A549 (cell line): ENCODE results near the gene FASTKD2. TPM values are rescaled to one million over a fixed set of nuclear protein-coding genes. Genes with fewer than 3 reads are reported as not detected.

ENCODE experiments used
- ATAC-seq, 2 experiments: fragments of 200-7000 bp in 1 of 2; fragments of >200 bp in 1 of 2; cut with Nextera tagmentation in 1 of 2; cut with Tn5 transposase in 1 of 2; 3 replicates each; pipeline versions ENCODE4 v1.8.0 to v1.9.1; 2018 to 2020; ENCODE audit warnings: mild to moderate bottlenecking in 1 of 2, moderate library complexity in 1 of 2
- CTCF ChIA-PET: fragments of 300-600 bp; sonication (Branson Sonifier 250); formaldehyde crosslinking; extraction: SDS; loops from one replicate; lab custom pipeline; 2021; ENCODE audit warnings: antibody characterized with exemption, inconsistent platforms; lab: Yijun Ruan, JAX
- POLR2A ChIA-PET: fragments of 350-600 bp; formaldehyde crosslinking; extraction: SDS; loops from one replicate; lab custom pipeline; 2021; ENCODE audit warnings: antibody characterized with exemption, inconsistent platforms; lab: Yijun Ruan, JAX
- DNase-seq, 2 experiments: peaks; one replicate each; pipeline versions ENCODE4 v3.0.0 to v3.0.0-alpha.2; 2011 to 2016; ENCODE audit warnings: low read depth in 1 of 2, low spot score in 1 of 2
- FAIRE-seq: peaks from 2 replicates; lab custom pipeline; 2011; peaks lifted over from hg19 to GRCh38; lab: Jason Lieb, UNC
- H3K27ac ChIP-seq, 2 experiments: fragments of >200 bp; sonication (Bioruptor Twin); formaldehyde crosslinking; 3 replicates each; pipeline ENCODE4 v1.5.1; 2016 to 2017
- H3K4me1 ChIP-seq: fragments of >200 bp; sonication (Bioruptor Twin); formaldehyde crosslinking; 3 replicates; pipeline ENCODE4 v1.6.1; 2016
- H3K4me2 ChIP-seq: fragments of >200 bp; sonication (Bioruptor Twin); formaldehyde crosslinking; 3 replicates; pipeline ENCODE4 v1.6.1; 2016
- H3K4me3 ChIP-seq: fragments of >200 bp; sonication (Bioruptor Twin); formaldehyde crosslinking; 3 replicates; pipeline ENCODE4 v1.5.1; 2016
- H3K9me3 ChIP-seq: fragments of >200 bp; sonication (Bioruptor Twin); formaldehyde crosslinking; 3 replicates; pipeline ENCODE4 v1.6.1; 2016
- BHLHE40 ChIP-seq: IDR thresholded peaks from 2 replicates; pipeline ENCODE4 v1.6.1; 2012; ENCODE audit warnings: low read depth, low read length, inconsistent platforms
- CEBPB ChIP-seq, 2 experiments: fragments of >200 bp in 1 of 2; sonication (Bioruptor Twin) in 1 of 2; formaldehyde crosslinking in 1 of 2; IDR thresholded peaks; 2 replicates each; pipeline ENCODE4 v1.6.1; 2012 to 2016
- EHF ChIP-seq: fragments of 250-450 bp; sonication (Bioruptor Pico); IDR thresholded peaks from 2 replicates; pipeline ENCODE4 v1.5.0; 2020; ENCODE audit warnings: mild to moderate bottlenecking
- EHMT2 ChIP-seq: fragments of 200-600 bp; sonication (generic); IDR thresholded peaks from 2 replicates; pipeline ENCODE4 v1.6.1; 2016; ENCODE audit warnings: antibody characterized with exemption, low read depth, mild to moderate bottlenecking, moderate library complexity
- ELK1 ChIP-seq: fragments of 150-350 bp; IDR thresholded peaks from 2 replicates; pipeline ENCODE4 v1.6.1; 2014; ENCODE audit warnings: low read depth, mild to moderate bottlenecking, low read length
- EP300 ChIP-seq, 2 experiments: fragments of >200 bp; sonication (Bioruptor Twin); formaldehyde crosslinking; IDR thresholded peaks; 2 replicates in 1 of 2; 3 replicates in 1 of 2; pipeline ENCODE4 v1.6.1; 2016 to 2017
- ESRRA ChIP-seq: fragments of 150-350 bp; IDR thresholded peaks from 2 replicates; pipeline ENCODE4 v1.6.1; 2014; ENCODE audit warnings: mild to moderate bottlenecking, low read length, borderline replicate concordance
- FOSB ChIP-seq: fragments of 250-450 bp; sonication (Bioruptor Pico); IDR thresholded peaks from 2 replicates; pipeline ENCODE4 v1.5.0; 2020; ENCODE audit warnings: mild to moderate bottlenecking, moderate library complexity
- FOXS1 ChIP-seq: fragments of 250-450 bp; sonication (Bioruptor Pico); IDR thresholded peaks from 2 replicates; pipeline ENCODE4 v1.5.0; 2020; ENCODE audit warnings: mild to moderate bottlenecking, moderate library complexity
- HEYL ChIP-seq: fragments of 250-450 bp; sonication (Bioruptor Pico); IDR thresholded peaks from 2 replicates; pipeline ENCODE4 v1.8.0; 2021; ENCODE audit warnings: mild to moderate bottlenecking, moderate library complexity
- HOXA7 ChIP-seq: fragments of 250-450 bp; sonication (Bioruptor Pico); IDR thresholded peaks from 2 replicates; pipeline ENCODE4 v1.5.0; 2020; ENCODE audit warnings: mild to moderate bottlenecking, moderate library complexity
- HOXB13 ChIP-seq: fragments of 250-450 bp; sonication (Bioruptor Pico); IDR thresholded peaks from 2 replicates; pipeline ENCODE4 v1.5.0; 2020; ENCODE audit warnings: low read depth, mild to moderate bottlenecking, moderate library complexity
- JUN ChIP-seq, 2 experiments: fragments of >200 bp; sonication (Bioruptor Twin); formaldehyde crosslinking; IDR thresholded peaks; 2 replicates in 1 of 2; 3 replicates in 1 of 2; pipeline ENCODE4 v1.6.1; 2016 to 2017
- JUNB ChIP-seq: fragments of >200 bp; sonication (Bioruptor Twin); formaldehyde crosslinking; IDR thresholded peaks from 2 replicates; pipeline ENCODE4 v1.6.1; 2016
- KDM1A ChIP-seq: fragments of 200-600 bp; sonication (generic); IDR thresholded peaks from 2 replicates; pipeline ENCODE4 v1.6.1; 2016; ENCODE audit warnings: low read depth, mild to moderate bottlenecking
- KDM5A ChIP-seq: fragments of 200-600 bp; sonication (generic); IDR thresholded peaks from 2 replicates; pipeline ENCODE4 v1.6.1; 2016; ENCODE audit warnings: antibody characterized with exemption, mild to moderate bottlenecking
- MAZ ChIP-seq: fragments of 150-350 bp; IDR thresholded peaks from 2 replicates; pipeline ENCODE4 v1.6.1; 2014; ENCODE audit warnings: antibody characterized with exemption, low read depth, low read length, borderline replicate concordance
- NPAS2 ChIP-seq: fragments of 250-450 bp; sonication (Bioruptor Pico); IDR thresholded peaks from 2 replicates; pipeline ENCODE4 v1.8.0; 2022; ENCODE audit warnings: mild to moderate bottlenecking, moderate library complexity, borderline replicate concordance
- POLR2A ChIP-seq: IDR thresholded peaks from 2 replicates; pipeline ENCODE4 v1.6.1; 2012; ENCODE audit warnings: mild to moderate bottlenecking, low read length
- POLR2AphosphoS2 ChIP-seq: conservative IDR thresholded peaks from 2 replicates; pipeline ENCODE4 v1.6.1; 2012; ENCODE audit warnings: low read length, improper control_type of control experiment, inconsistent platforms
- RCOR1 ChIP-seq: fragments of 150-350 bp; IDR thresholded peaks from 2 replicates; pipeline ENCODE4 v1.6.1; 2014; ENCODE audit warnings: antibody characterized with exemption, low read length, low read depth
- RNF2 ChIP-seq: fragments of 200-600 bp; sonication (generic); IDR thresholded peaks from 2 replicates; pipeline ENCODE4 v1.6.1; 2016; ENCODE audit warnings: low read depth, mild to moderate bottlenecking, antibody characterized with exemption, moderate library complexity, borderline replicate concordance
- ZFP36 ChIP-seq: fragments of 450-650 bp; IDR thresholded peaks from 2 replicates; pipeline ENCODE4 v1.6.1; 2014; ENCODE audit warnings: borderline replicate concordance; ENCODE audit not compliant: partially characterized antibody
- ZSCAN20 ChIP-seq: fragments of 250-450 bp; sonication (Bioruptor Pico); IDR thresholded peaks from 2 replicates; pipeline ENCODE4 v1.8.0; 2022; ENCODE audit warnings: mild to moderate bottlenecking, moderate library complexity
- WGBS: methylation state at CpG from one replicate; pipeline ENCODE4 v1.1.6; 2017; ENCODE audit errors: missing lambda C conversion rate; 5-methylcytosine and 5-hydroxymethylcytosine counted together
- polyA plus RNA-seq, 4 experiments: library from polyadenylated mRNA; depleted of rRNA in 3 of 4; stranded (reverse); fragments of >200 nt; fragmentation: RNase III in 1 of 4; extraction: RNeasy Plus Mini Kit Qiagen cat#74134 plus additional on column Dnase treatment in 1 of 4; gene quantifications; 2 replicates in 3 of 4; 3 replicates in 1 of 4; pipeline ENCODE4 v1.2.3, GENCODE V29; 2011 to 2017
- TF ChIP-seq, protein P1 (sequence below): IDR thresholded peaks from 2 replicates; pipeline ENCODE4 v1.6.1; 2012
- TF ChIP-seq, protein P2 (sequence below): fragments of 250-450 bp; sonication (Bioruptor Pico); IDR thresholded peaks from 2 replicates; pipeline ENCODE4 v1.5.0; 2021; ENCODE audit warnings: mild to moderate bottlenecking, moderate library complexity, borderline replicate concordance
- TF ChIP-seq, protein P3 (sequence below): fragments of 250-450 bp; sonication (Bioruptor Pico); IDR thresholded peaks from 2 replicates; pipeline ENCODE4 v1.5.0; 2020; ENCODE audit warnings: low read depth, mild to moderate bottlenecking, moderate library complexity

FASTKD2 gene
- polyA plus RNA-seq, 2 of the 4 experiments (the other 2 are of a cell fraction): 35.5 to 60.1 TPM

- ChIA-PET CTCF (interaction anchor here (0.7 kb wide), 1 partner anchor 13 kb away, joined by 3 read pairs; no protein-coding TSS in a partner anchor), POLR2A (no interaction called here)
- TF ChIP-seq HOXB13 (CRISPR knock-in tag): no peak
- TF ChIP-seq, protein P1, sequence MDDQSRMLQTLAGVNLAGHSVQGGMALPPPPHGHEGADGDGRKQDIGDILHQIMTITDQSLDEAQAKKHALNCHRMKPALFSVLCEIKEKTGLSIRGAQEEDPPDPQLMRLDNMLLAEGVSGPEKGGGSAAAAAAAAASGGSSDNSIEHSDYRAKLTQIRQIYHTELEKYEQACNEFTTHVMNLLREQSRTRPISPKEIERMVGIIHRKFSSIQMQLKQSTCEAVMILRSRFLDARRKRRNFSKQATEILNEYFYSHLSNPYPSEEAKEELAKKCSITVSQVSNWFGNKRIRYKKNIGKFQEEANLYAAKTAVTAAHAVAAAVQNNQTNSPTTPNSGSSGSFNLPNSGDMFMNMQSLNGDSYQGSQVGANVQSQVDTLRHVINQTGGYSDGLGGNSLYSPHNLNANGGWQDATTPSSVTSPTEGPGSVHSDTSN: no peak
- TF ChIP-seq FOXS1 (CRISPR knock-in tag): no peak
- TF ChIP-seq KDM1A: no peak
- no peak for TF ChIP-seq POLR2A
- TF ChIP-seq RNF2: no peak
- TF ChIP-seq, protein P2, sequence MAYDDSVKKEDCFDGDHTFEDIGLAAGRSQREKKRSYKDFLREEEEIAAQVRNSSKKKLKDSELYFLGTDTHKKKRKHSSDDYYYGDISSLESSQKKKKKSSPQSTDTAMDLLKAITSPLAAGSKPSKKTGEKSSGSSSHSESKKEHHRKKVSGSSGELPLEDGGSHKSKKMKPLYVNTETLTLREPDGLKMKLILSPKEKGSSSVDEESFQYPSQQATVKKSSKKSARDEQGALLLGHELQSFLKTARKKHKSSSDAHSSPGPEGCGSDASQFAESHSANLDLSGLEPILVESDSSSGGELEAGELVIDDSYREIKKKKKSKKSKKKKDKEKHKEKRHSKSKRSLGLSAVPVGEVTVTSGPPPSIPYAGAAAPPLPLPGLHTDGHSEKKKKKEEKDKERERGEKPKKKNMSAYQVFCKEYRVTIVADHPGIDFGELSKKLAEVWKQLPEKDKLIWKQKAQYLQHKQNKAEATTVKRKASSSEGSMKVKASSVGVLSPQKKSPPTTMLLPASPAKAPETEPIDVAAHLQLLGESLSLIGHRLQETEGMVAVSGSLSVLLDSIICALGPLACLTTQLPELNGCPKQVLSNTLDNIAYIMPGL (CRISPR knock-in tag): no peak
- TF ChIP-seq FOSB: no peak
- TF ChIP-seq JUN (IDR thresholded peaks at IDR 0.05): no peak
- no peak for TF ChIP-seq JUNB
- no peak for TF ChIP-seq ELK1
- TF ChIP-seq MAZ: no peak
- no peak for TF ChIP-seq CEBPB (IDR thresholded peaks at IDR 0.05)
- TF ChIP-seq RCOR1: no peak
- TF ChIP-seq, protein P3, sequence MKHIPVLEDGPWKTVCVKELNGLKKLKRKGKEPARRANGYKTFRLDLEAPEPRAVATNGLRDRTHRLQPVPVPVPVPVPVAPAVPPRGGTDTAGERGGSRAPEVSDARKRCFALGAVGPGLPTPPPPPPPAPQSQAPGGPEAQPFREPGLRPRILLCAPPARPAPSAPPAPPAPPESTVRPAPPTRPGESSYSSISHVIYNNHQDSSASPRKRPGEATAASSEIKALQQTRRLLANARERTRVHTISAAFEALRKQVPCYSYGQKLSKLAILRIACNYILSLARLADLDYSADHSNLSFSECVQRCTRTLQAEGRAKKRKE (CRISPR knock-in tag): no peak
- no peak for TF ChIP-seq EP300 (IDR thresholded peaks at IDR 0.05)
- TF ChIP-seq EHMT2: no peak
- TF ChIP-seq HEYL (CRISPR knock-in tag): no peak
- DNase-seq (no peak), FAIRE-seq (no peak), ATAC-seq (no peak)
- Histone ChIP-seq H3K4me1 (no peaks in the 10 kb centered on the region), H3K27ac (no peak overlapping the region), H3K4me3 (no peak overlapping the region), H3K9me3 (no peaks in the 10 kb centered on the region; the same call in 2 of the 3 replicates), H3K4me2 (no peak overlapping the region)
- 33% methylated on average over 3 of the region's 3 CpGs for WGBS
These were observed 48.8 kb upstream of the FASTKD2 start for GRCh38 chr2:206716623-206717022.

- no peak for TF ChIP-seq EHF (CRISPR knock-in tag)
- no peak for TF ChIP-seq CEBPB (IDR thresholded peaks at IDR 0.05)
- no peak for TF ChIP-seq NPAS2 (CRISPR knock-in tag)
- no peak for TF ChIP-seq KDM1A
- TF ChIP-seq, protein P3 (CRISPR knock-in tag): no peak
- TF ChIP-seq KDM5A: no peak
- TF ChIP-seq ZFP36: no peak
- no peak for TF ChIP-seq ZSCAN20 (CRISPR knock-in tag)
- no peak for TF ChIP-seq POLR2AphosphoS2
- no peak for TF ChIP-seq BHLHE40
- TF ChIP-seq ESRRA: no peak
- no peak for TF ChIP-seq RCOR1
- TF ChIP-seq HOXA7: no peak
- no peaks in the 10 kb centered on the region; the same call in 2 of the 3 replicates for H3K9me3 ChIP-seq
- WGBS: 17% methylated on average over 1 of the region's 1 CpG
- no peak within 1 kb of the TSS for H3K4me2 ChIP-seq
- CTCF ChIA-PET: no interaction called here
- FAIRE-seq: no peak
- H3K4me3 ChIP-seq: no peak within 1 kb of the TSS
- POLR2A ChIA-PET: no interaction called here
- H3K4me1 ChIP-seq: no peaks in the 10 kb centered on the region
- no peak for ATAC-seq
- H3K27ac ChIP-seq: no peak within 1 kb of the TSS
- DNase-seq: no peak
These were observed 47.1 kb upstream of the FASTKD2 start, which contains the start of gene DYTN for GRCh38 chr2:206718296-206718695. TSS of gene DYTN (minus strand) at chr2:206718396. CDS start at chr2:206718279, 117 bp downstream.
